NCI-H526 treated with DMSO at 0.1 percent for 48 hours (cell line): ENCODE data around the gene PRRT1B.

Experiments
- DNase-seq: peaks from one replicate; lab custom pipeline; 2025; lab: John Stamatoyannopoulos, UW

The PRRT1B gene

GRCh38 chr9:131597246-131597645, 51.9 kb downstream of the PRRT1B start:
- DNase-seq, result no peak

GRCh38 chr9:131598121-131598520, 52.8 kb downstream of the PRRT1B start:
- no peak for DNase-seq

GRCh38 chr9:131601683-131602181, 56.4 kb downstream of the PRRT1B start:
- no peak for DNase-seq

DNA sequence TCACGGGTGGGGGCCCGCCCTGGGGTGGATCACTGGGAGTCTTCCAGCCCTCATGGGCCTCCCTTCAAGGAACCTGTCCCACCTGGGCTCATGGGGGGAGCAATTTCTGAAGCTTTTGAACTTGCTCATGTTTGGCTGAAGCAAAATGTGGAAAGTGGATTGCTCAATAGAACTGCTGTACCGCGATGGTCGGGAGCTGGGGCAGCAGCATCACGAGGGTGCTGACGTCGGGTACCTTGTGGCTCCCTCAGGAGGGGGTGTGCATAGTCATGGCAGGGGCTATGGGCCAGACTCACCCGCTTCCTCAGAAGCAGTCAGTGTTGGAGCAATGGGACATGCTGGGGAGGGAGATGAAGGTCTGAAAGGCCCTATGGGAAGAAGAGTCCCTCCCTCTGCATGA, 57.9 kb downstream of the PRRT1B start:
- DNase-seq, result no peak

- DNase-seq, result no peak
These were observed 58.6 kb downstream of the PRRT1B start for GRCh38 chr9:131603711-131604439.

DNA sequence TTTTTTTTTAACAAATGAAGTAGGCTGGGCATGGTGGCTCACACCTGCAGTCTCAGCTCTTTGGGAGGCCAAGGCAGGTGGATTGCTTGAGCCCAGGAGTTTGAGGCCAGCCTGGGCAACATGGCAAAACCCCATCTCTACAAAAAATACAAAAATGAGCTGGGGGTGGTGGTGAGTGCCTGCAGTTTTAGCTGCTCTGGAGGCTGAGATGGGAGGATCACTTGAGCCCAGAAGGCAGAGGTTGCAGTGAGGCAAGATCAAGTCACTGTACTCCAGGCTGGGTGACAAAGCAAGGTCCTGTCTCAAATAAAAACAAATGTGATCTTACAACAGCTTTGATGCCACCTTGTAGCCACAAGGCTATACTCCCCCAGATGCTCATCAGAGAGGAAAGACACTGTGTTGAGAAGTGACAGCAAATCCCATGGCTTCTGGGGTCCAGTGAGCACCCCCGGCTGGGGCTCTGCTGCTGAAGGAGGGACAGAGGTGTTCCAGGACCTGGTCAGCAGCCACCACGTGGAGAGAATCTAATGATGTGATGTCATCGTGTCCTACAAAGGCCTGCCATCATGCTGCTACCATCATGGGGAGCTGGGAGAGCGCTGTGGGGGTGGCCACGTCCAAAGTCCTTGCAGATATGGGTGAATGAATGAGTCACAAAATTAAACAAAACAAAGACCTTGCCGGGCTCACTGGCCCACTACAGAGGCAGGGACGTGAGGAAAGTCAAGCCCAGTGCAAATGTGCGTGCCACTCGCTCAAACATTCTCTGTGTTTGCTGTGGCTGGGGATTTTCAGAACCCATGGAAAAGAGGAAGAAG, 60.7 kb downstream of the PRRT1B start:
- DNase-seq, result no peak

- no peak for DNase-seq
These were observed 61.7 kb downstream of the PRRT1B start for GRCh38 chr9:131606896-131607567.

DNA sequence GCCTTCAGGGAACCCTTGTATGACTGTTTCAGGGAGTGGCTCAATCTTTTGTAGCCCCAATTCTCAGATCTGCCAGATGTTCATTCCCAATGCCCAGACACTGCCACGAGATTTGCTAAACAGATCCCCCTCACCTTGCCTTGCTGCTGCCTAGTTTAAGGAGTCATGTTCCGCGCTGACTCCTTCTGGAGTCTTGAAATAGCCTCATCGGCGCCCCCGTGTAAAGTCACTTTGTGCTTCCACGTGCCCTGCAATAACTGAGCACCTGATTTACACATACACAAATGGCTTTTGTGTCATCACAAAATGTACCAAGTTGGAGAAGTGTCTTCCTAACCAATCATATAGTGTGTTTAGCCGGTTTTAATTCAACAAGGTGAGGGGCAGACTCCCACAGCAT, 62.3 kb downstream of the PRRT1B start:
- no peak for DNase-seq

- DNase-seq, result no peak
These were observed 63.2 kb downstream of the PRRT1B start for GRCh38 chr9:131608493-131609037.
